Heart left ventricle (tissue), 13 donors: ENCODE results near the gene RFX3.

Source experiments
- POLR2A ChIP-seq, 2 donors: fragments of 450-650 bp; IDR thresholded peaks; one replicate each; pipeline ENCODE4 v1.6.1; 2017; ENCODE audit warnings: antibody characterized with exemption in 2 of 2, mild to moderate bottlenecking in 2 of 2, moderate library complexity in 2 of 2
- TF ChIP-seq, protein P1 (sequence below), 12 donors: fragments of 200-600 bp; sonication (generic) in 4 of 12; IDR thresholded peaks; one replicate each; pipeline versions ENCODE4 v1.5.0 to v1.8.0; 2018 to 2022; ENCODE audit warnings: antibody characterized with exemption in 12 of 12, mild to moderate bottlenecking in 5 of 12
- donor health status: ischemic (EF 13 %, LVEDD 7.1; RV severe dilation, severe dysfunction).
- donor health status: DM: no; HTN: yes; CAD: no.
- donor health status: DM: no; HTN: no; CAD: no.
- donor health status: ischemic (EF 25% LVEDD 6.9; RV normal size, moderate dysfunction).
- donor health status: ischemic (EF 25% LVEDD 5.7; RV mildly dilated, moderate dysfunction).
- donor health status: ischemic (EF 35%, LVEDD 5.7; RV mildly dilated, moderate dysfunction).
- donor health status: nonischemic (EF 11% LVEDD 7.7; RV severe dilation, severe dysfunction).
- donor health status: DM: yes; HTN: yes; CAD: no.
- donor health status: PGD.
- donor health status: ischemic (EF 29% LVEDD 5.4; RV normal size, mild dysfunction).
- donor health status: nonischemic (EF 23%, LVEDD 6.1; RV moderate dilation, normal function).

DNA sequence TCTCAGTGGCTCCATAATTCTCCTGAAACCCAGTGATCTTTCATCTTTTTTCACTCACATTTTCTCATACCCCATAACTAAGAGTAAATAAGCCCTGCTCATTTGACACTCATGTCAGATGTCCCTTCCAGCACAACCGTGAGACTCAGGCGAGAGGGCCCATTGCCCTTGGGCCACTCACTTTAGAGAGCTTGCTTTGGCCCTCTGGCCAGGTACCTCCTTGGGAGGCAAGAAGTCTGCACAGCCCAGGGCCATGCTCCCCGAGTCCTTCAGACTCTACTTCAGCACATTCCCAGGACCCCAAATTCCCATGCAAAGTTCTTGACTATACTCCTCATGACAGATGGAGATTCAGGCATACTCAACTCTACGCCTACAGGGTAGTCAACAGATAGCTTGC lies 33.6 kb downstream of the RFX3 start:
- TF ChIP-seq POLR2A (IDR thresholded peaks at IDR 0.05), result no peak
- TF ChIP-seq, protein P1, sequence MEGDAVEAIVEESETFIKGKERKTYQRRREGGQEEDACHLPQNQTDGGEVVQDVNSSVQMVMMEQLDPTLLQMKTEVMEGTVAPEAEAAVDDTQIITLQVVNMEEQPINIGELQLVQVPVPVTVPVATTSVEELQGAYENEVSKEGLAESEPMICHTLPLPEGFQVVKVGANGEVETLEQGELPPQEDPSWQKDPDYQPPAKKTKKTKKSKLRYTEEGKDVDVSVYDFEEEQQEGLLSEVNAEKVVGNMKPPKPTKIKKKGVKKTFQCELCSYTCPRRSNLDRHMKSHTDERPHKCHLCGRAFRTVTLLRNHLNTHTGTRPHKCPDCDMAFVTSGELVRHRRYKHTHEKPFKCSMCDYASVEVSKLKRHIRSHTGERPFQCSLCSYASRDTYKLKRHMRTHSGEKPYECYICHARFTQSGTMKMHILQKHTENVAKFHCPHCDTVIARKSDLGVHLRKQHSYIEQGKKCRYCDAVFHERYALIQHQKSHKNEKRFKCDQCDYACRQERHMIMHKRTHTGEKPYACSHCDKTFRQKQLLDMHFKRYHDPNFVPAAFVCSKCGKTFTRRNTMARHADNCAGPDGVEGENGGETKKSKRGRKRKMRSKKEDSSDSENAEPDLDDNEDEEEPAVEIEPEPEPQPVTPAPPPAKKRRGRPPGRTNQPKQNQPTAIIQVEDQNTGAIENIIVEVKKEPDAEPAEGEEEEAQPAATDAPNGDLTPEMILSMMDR (IDR thresholded peaks at IDR 0.05), result no peak
